HG03432 (cell line): ENCODE measurements around the gene DSG1.
A peak's percentile ranks its signal among the peaks of the same experiment; 100 is the strongest.
"Not testable (repeated sequence)": the region's sequence is repeated elsewhere in the genome, so short reads cannot be mapped to it uniquely, and the experiment has no call there.

Experiments
- ATAC-seq: cut with Tn5 transposase; IDR thresholded peaks from one replicate; pipeline ENCODE4 v1.9.1; 2021; ENCODE audit warnings: mild to moderate bottlenecking, moderate library complexity; ENCODE audit not compliant: unreplicated experiment

Gene DSG1

DNA sequence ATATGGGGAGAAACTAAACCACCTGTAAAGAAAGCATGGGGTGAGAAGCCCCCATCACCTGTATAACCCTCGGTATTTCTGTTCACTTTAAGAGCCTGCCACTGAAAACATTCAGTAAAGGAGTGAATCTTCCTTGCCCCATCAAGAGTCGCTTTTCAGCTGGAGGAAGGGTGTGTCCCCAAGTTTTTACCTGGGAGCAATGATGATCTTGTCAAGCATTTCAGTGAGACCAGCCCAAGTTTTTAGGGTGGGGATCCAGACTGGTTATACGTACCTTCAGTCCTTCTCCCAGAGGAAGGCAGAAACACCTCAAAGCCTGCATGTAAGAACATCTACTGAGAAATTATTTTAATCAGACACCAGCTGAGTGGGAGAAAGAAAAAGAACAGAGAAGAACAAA lies at the start of gene DSG1:
Gene DSG1 (plus strand): TSS at position 301 of the 400 bp plus-strand sequence. CDS start 141 bp downstream, outside the sequence.
- ATAC-seq: no peak

DNA sequence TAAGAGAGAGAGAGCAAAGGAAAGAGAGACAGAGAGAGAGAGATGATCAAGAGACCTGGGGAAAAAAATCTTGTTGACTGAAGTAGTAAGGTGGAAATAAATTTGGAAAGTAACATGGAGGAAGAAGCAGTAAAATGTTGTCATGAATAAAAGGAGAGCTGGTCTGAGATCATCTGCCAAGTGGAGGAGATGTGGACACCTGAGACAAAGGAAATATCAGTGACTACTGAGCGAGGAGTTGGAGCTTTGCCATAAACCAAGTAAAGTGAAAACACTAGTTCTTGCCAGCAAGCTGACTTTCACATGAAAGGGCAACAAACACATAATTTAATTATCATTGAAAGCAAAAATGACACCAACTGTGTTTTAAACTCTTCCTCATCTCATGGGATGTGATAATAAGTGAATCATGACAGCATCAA lies 49.0 kb upstream of the DSG1 start:
- ATAC-seq: peak; percentile 48

DNA sequence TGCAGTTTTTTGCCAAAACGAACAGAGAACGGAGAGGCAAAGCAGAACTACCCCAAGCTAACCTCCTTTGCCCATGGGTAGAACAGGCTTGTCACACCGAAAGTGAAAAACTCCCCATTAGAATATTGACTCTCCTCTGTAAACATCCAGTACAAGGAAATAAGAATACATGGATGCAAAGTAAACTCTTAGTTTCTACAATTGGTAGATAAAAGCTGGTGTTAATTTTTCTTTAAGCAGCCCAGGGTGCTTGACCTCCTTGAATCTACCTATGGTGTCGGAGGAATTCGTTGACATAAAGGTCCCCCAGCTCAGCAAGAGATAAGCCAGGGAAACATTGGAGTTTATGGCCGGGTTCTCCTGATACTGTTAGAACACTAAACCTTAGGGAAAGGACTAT lies 48.4 kb upstream of the DSG1 start:
- peak; percentile 37 for ATAC-seq

DNA sequence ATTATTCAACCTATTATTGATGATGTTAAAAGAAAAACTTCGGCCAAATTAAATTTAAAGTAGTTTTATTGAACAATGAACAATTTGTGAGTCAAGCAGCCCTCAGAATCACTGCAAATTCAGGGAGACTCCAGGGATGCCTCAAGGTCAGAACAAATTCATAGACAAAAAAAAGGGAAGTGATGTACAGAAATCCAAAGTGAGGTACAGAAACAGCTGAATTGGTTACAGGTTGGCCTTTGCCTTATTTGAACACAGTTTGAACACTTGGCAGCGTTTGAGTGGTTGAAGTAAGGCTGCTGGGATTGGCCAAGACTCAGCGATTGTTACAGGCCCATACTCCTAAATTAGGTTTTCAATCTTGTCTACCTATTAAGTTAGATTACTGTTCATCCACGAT lies 47.4 kb upstream of the DSG1 start:
- ATAC-seq: no peak

DNA sequence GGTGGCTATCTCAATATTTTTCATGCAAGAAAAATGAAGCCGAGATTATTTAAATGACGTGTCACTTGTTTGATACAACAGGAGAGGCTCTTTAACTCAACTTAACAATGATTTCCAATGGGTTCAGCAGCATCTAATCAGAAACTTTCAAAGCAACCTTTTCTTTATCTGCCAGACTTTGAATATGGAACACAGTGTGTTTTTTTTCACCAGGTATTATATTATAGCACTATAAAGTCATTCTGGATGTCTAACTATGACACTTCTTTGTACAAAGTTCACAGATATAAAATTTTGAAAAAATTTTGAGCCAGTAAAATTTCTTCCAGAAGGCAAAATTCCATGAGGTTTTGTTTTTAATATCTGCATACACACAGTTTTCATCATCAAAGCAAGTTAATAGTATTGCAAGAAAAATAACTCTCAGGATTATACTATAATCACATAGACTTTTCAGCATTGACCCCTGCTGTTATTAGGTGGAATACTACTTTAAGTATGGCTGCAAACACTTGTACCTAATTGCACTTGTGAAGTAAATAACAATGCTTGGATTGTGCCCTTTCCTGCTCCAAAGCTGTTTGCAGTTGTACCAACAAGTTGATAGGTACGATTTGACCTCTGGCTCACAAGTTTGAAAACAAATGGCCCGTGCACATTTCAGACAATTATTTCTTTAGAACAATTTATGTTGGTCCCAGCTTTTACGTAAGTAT lies 44.0 kb upstream of the DSG1 start:
- no peak for ATAC-seq

DNA sequence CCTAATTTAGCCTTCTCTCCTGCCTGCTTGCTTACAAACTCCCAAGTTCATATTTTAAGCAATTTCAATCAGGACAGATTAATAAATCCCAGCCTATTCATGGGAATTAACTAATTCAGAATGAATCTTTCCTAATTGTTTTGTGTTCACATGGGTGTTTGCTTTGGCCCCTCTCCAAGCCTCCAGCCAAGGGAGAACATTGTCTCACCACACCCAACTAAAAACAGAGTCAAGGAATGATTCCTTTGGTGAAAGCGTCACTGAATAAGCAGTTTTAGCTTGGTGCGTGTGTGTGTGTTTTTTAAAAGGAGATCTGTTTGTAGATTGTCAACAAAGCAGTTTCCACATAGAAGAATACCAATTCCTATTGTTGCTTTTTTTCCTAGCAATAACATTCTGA lies 43.0 kb upstream of the DSG1 start:
- ATAC-seq: no peak

DNA sequence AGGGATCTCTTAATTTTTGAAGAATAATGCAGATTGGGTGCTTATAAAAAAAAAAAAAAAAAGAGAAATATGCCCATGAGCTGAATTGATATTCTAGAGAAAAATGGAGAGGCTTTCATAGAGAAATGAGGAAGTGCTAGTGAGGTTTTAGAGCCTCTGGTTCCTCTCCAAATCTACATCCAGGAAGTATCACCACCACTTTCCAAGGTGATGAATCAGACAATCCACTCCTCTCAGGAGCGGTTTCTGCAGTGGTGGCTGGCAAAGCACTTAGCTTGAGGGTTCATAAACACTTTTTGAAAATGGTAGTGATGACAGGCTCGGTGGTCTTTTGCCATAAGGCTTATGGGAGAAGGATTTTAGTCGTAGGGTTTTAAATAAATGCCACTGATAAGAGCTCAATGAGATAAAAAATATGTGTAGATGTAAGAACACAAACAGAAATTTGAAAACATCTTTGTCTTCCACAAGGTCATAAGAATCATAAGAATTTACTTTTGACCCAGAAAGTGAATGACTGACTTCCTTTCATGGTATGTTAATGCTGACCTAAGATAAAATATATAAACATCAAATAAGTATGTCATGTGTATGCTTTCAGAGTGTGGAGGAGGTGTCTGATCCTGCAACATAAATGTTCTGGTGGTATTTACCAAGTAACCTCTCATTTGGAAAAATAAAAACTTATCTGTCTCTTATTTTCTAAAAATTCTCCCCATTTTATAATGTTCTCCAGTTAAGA lies 42.1 kb upstream of the DSG1 start:
- peak; percentile 46 for ATAC-seq

DNA sequence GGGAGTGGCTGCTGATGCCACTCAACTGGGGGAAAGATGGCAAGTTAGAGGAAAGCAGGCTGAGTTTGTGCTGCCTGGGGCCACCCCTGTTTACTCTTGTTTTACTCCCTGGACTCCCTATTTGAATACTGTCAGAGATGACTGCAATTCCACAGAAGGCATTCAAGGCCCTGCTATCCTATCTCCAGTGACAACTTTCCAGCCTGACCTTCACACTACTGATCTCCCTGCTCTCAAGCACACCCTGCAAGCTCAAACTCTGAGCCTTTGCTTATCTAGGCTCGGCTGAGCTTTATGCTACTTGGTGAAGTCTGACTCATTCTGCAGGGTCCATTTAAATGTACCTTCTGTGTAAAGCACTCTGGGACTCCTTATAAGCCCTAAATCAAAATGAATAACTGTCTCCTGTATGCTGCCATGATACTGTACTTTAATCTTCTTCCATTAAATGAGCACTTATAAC lies 39.3 kb upstream of the DSG1 start:
- no peak for ATAC-seq

DNA sequence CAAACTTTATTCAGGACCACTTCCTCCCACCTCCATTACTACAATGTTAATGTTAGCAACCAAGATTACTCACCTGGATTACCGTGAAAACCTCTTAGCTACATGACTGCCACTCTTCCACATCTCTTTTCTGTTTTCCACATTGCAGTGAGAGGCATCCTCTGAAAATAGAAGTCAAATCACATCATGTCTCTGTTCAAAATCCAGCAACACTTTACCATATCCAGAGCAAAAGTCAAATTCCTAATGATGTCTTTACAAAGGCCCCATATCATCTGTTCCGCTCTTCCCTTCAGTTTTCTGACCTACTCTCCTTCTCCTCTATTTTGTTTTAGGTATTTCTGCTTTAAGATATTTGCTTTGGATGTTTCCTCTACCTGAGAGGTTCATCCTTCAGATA lies 37.5 kb upstream of the DSG1 start:
- no peak for ATAC-seq

DNA sequence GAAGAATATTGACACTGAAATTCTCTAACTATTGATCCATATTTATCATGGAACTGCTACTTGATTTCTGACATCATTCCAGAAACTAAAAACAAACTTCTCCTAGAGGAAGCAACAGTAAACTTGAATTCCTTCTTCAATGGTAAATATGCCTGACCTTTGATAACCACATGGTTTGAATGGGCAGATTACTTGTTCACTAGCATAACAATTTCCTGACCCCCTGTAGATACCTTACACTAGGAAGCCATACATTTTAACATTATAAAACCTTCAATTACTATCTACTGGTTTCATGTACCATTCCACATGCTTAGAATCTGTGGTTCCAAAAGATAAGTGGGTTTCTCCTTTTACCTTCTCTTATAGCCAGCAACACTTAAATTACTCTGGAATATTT lies 36.5 kb upstream of the DSG1 start:
- no peak for ATAC-seq

DNA sequence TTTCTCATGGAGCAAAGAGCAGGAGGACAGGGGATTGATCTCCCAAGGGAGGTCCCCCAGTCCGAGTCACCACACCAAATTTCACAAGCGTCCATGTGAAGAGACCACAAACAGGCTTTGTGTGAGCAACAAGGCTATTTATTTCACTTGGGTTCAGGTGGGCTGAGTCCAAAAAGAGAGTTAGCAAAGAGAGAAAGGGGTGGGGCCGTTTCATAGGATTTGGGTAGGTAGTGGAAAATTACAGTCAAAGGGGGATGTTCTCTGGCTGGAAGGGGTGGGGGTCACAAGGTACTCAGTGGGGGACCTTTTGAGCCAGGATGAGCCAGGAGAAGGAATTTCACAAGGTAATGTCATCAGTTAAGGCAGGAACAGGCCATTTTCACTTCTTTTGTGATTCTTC lies 28.5 kb upstream of the DSG1 start:
- ATAC-seq: not testable (repeated sequence)

DNA sequence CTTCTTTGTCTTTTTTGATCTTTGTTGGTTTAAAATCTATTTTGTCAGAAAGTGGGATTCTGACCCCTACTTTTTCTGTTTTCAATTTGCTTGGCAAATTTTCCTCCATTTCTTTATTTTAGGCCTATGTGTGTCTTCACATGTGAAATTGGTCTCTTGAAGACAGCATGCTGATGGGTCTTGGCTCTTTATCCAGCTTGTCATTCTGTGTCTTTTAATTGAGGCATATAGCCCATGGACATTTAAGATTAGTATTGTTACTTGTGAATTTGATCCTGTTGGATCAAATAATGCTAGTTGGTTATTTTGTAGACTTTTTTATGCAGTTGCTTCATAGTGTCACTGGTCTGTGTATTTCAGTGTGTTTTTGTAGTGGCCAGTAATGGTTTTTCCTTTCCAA lies 26.3 kb upstream of the DSG1 start:
- ATAC-seq: no peak

DNA sequence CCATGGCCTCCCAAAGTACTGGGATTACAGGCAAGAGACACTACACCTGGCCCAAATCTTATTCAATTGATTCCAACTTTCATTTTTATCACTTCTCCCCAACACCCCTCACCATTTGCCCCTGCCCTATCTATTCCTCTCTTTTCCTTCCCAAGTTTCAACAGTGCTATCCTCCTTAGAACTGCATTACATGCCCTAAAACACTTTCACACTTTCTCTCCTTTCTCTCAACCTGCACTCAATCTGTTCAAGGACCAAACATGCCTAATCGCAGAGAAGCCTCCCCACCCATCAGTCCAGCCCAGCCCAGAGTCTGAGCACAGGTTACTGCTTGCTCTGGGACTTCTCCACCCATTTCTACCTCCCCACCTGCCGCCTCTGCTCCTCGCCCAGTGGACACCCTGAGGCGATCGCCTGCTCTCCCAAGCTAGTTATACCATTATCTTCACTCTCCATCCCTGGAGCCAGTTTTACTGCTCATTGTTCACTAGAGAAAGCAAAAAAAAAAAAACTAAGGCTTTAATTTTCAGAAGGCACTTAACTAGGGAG lies 23.7 kb upstream of the DSG1 start:
- ATAC-seq: no peak

DNA sequence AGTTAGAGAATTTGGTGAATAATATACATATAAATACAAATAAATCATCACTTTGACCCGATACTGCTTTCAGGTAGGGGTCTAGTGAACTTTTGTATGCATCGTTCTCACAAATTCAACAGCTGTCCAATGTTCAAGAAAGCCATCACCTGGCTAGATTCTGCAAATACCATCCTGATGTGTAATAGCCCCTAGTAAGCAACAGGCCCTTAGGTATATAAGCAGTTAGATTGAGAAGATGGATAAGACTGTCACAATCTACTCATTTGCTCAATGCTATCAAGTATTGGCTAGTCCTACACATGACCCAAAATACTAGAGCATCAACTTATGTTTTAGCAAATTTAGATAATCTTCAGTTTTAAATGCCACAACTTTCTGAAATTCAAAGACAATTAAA lies 20.7 kb upstream of the DSG1 start:
- ATAC-seq: no peak

DNA sequence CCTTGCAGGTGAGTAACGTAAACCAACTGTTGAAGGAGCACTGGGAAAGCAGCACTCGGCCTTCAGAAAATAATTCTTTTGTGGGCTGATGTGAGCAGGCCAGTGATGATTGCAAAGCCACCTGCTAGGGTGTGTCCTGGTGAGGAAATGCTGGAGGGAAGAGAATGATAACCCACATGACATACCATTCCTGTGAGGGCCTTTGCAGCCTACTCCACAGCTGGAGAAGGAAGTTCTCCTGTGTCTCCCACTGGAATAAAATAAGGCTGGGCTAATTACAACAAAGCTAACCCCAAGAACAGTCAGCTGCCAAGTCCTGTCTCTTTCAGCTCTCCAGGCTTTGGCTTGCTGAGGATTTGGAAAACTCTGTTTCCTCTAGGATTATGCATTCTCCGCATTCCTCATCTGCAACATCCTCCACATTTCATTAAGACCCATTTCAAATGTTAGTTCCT lies 16.7 kb upstream of the DSG1 start:
- ATAC-seq: no peak

DNA sequence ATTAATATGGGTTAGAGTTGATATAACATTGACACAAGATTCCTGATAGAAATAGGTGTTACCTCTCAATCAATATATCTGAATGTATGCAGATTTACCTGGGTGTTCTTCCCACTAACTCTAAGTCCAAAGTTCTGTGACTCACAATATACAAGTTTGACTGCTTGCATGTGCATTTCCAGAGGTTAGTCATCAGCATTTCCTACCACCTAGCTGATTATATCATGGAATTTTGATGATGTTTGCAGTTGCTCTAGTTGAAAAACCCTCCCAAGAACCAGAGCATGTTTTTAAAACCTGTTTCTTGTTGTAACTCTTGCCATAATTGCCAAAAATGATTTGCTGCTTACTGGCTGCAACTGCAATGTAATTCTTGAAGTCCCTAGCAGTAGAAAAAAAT lies 15.0 kb upstream of the DSG1 start:
- ATAC-seq: no peak

DNA sequence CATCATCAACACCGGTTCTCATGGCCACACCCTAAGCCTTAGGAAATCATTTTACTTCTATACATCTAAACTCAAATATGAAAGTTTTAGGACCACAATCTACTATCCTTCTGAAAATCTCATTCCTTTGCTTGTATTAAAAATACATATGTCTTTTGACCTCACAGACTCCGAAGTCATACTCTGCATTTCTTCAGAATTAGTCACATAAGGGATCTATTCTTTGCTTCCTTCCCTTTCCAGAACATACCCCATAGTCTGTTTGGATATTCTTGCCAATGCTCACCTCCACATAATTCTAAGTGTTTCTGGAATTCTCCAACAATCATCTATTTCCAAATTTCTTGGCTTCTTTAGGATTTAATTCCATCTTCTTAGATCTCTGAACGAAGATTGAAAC lies 14.2 kb upstream of the DSG1 start:
- ATAC-seq: no peak

DNA sequence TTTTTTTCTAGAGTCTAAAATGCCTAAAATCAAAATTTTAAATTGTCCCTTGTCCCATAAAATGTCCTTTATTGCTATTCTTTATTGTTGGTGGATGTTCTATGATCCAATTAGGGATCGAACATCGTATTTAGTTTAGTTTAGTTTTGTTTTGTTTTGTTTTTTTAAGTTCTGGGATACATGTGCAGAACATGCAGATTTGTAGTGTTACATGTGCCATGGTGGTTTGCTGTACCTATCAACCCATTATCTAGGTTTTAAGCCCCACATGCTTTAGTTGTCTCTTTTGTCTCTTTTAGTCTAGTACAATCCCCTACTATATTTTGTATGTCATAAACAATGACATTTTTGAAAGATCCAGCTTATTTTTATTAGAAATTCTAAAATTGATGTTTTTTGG lies 8.8 kb upstream of the DSG1 start:
- no peak for ATAC-seq

DNA sequence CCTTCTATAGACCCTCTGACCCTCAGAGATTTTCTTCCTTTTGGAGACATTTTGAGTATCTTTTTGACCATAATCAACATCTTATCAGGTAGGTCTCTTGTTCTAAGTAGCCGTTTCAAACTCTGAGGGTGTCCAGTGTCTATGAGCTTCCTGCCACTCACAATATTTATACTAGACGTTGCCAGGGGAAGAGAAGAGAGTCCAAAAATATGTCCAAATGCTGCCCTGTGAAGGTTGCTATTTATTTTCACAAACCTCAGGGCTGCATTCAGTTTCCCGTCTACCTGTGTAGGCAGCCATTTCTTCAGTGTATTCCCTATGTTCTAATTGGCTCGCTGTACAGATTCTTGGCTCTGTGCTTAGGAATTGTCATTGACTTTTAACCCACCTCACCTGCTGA lies 986 bp upstream of the DSG1 start:
- ATAC-seq: no peak

DNA sequence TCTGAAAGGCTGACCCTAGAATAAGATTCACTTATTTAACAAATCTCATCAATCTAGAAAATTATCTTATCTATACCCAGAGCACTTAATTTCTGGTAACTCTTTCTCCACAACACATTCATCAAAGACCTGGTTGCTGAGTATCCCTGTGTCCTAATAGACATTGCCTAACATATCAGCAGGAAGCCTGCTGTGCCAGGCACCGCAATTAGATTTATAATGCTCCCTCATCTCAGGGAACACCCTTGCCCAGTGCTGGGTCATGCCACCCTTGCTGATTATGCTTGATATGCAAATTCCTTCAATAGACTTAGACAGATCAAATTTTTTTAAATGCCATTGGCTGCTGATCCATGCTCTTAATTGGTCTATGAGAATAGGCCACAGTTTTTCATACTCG lies 3.8 kb downstream of the DSG1 start:
- ATAC-seq: no peak

DNA sequence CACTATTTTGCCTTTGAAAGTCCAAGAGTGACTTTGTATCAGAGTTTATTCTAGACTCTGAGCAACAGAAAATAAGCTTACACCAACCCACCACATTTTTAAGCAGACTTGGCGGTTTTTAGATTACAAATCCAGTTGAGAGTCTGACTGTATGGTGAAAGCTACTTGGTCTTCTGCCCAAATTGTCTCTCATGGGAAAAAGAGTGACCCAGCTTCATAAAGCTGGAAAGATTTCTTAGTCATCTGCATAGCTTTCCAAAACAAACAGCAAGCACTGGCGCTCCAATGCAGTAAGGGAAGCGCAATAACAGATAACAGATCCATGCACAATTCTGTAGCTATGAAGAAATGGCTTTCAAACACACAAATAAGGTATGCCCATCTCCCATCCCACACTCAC lies 7.1 kb downstream of the DSG1 start:
- ATAC-seq: no peak

DNA sequence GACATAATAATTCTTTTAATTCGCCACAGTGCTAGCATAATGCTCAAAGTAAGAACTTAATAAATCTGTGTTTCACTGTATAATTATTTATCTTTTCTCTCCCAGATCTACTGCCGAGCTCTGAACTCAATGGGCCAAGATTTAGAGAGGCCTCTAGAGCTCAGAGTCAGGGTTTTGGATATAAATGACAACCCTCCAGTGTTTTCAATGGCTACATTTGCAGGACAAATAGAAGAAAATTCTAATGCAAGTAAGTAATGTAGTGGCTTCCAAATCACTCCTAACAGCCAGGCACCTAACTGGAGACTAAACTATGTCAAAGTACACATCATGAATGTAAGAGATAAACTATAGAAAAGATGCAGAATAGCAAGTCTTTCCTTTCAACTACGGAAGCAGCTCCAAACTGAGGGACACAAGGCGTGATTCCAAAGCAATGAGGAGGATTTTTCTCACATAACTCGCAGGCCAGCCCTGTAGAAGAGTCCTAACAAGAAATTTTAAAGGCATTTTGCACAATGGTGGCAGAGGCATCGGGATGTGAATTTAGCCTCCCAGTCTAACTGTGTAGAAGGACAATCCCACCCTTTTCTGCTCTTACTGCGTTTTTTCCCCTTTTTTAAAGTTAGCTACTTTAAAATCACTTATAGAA lies 12.0 kb downstream of the DSG1 start:
- ATAC-seq: no peak
